ENCODE data around the gene CAVIN4. TPM values are rescaled to one million over a fixed set of nuclear protein-coding genes. Genes with fewer than 3 reads are reported as not detected.

The CAVIN4 gene
- total and polyA plus RNA-seq, 9 of the 15 experiments (the other 6 are each of a cell fraction or from before 2014, with no cell fraction given) = 0.06 to 0.29 (median 0.18) TPM

- POLR2A ChIA-PET = interaction anchor here (1.2 to 1.4 kb wide), 2 partner anchors 8 to 13 kb away, joined by 4 to 5 read pairs; no protein-coding TSS in a partner anchor
- TF ChIP-seq KAT8 (IDR thresholded peaks at IDR 0.05; ENCODE audit: low read depth) = no peak
- TF ChIP-seq ILF3 (IDR thresholded peaks at IDR 0.05; ENCODE audit: borderline replicate concordance) = no peak
- TF ChIP-seq ZBTB2 (IDR thresholded peaks at IDR 0.05) = no peak
- TF ChIP-seq PREB (CRISPR knock-in tag; IDR thresholded peaks at IDR 0.05) = no peak
- no peak for TF ChIP-seq HLTF (IDR thresholded peaks at IDR 0.05)
- no peak for TF ChIP-seq EGR1 (conservative IDR thresholded peaks at IDR 0.05)
- no peak for TF ChIP-seq ZNF384 (IDR thresholded peaks at IDR 0.05; ENCODE audit: low read depth, low read length)
- TF ChIP-seq ELF2 (CRISPR knock-in tag; IDR thresholded peaks at IDR 0.05) = no peak
- no peak for TF ChIP-seq HINFP (tag; conservative IDR thresholded peaks at IDR 0.05; ENCODE audit: low read depth)
- TF ChIP-seq CBFB (CRISPR knock-in tag; IDR thresholded peaks at IDR 0.05) = no peak
- no peak for TF ChIP-seq ZNF512 (tag; IDR thresholded peaks at IDR 0.05)
- no peak for TF ChIP-seq DPF2 (IDR thresholded peaks at IDR 0.05)
- no peak for TF ChIP-seq RBBP5 (IDR thresholded peaks at IDR 0.05; ENCODE audit: borderline replicate concordance, insufficient read depth, low read length, poor library complexity, severe bottlenecking)
- no peak for TF ChIP-seq ZNF695 (CRISPR knock-in tag; IDR thresholded peaks at IDR 0.05)
- no peak for TF ChIP-seq ATF1 (CRISPR knock-in tag; IDR thresholded peaks at IDR 0.05)
- no peak for TF ChIP-seq ATF1 (tag; IDR thresholded peaks at IDR 0.05)
- TF ChIP-seq ZNF584 (CRISPR knock-in tag; IDR thresholded peaks at IDR 0.05; ENCODE audit: low read depth) = no peak
- TF ChIP-seq ZNF780A (CRISPR knock-in tag; IDR thresholded peaks at IDR 0.05) = no peak
- no peak for TF ChIP-seq PRMT5 (CRISPR knock-in tag; IDR thresholded peaks at IDR 0.05)
Measured at GRCh38 chr9:100540327-100540726, 37.6 kb upstream of the CAVIN4 start.

More at GRCh38 chr9:100540327-100540726, 37.6 kb upstream of the CAVIN4 start:
- no peaks in the 10 kb centered on the region for H3K36me3 ChIP-seq (ENCODE audit: control insufficient read depth, insufficient read depth, low read length)
- intact Hi-C loops (cut with micrococcal nuclease) (no loop called here), in situ Hi-C loops (cut with MboI) (no loop called here)
- H3K27me3 ChIP-seq (ENCODE audit: control insufficient read depth in 2 of 2, insufficient read depth in 2 of 2, low read length in 2 of 2) = peaks cover 0 to 7% of the 10 kb centered on the region in 2 experiments; a peak in 3 of 5 replicates
- no peaks in the 10 kb centered on the region for H3K79me2 ChIP-seq (ENCODE audit: control insufficient read depth, insufficient read depth, low read length)
- BruUV-seq (replicated peaks) = no TSS peak
- FAIRE-seq (no peak), ATAC-seq (no peak), DNase-seq (ENCODE audit: extremely low read depth in 1 of 4, low spot score in 3 of 4) (no peak)
- H3K4me2 ChIP-seq (ENCODE audit: insufficient read depth, low read length) = no peak overlapping the region
- no peaks in the 10 kb centered on the region for H3K4me1 ChIP-seq (replicated peaks in 1 of 2; ENCODE audit: control insufficient read depth in 2 of 2, insufficient read depth in 2 of 2, low read length in 2 of 2)
- peaks cover 2% of the 10 kb centered on the region for H3K9me3 ChIP-seq (replicated peaks; ENCODE audit: control insufficient read depth, insufficient read depth, low read depth, low read length)
- no peak overlapping the region for H3K27ac ChIP-seq (ENCODE audit: extremely low read depth, low read depth, low read length)
- CTCF ChIA-PET (ENCODE audit: low intra/inter-chr PET ratio) = no interaction called here
- WGBS (ENCODE audit: insufficient coverage, low coverage, missing lambda C conversion rate) = 8% methylated on average over 9 of the region's 12 CpGs
- no peak overlapping the region for H2AFZ ChIP-seq (ENCODE audit: low read depth, low read length)
- no peaks in the 10 kb centered on the region for H3K9me1 ChIP-seq (ENCODE audit: control insufficient read depth, insufficient read depth, low read length)
- H3K4me3 ChIP-seq = no peak overlapping the region
- H3K9ac ChIP-seq (ENCODE audit: insufficient read depth in 1 of 2, low read depth in 2 of 2, low read length in 2 of 2) = no peak overlapping the region
- no peaks in the 10 kb centered on the region for H4K20me1 ChIP-seq (replicated peaks; ENCODE audit: control insufficient read depth, insufficient read depth, low read length)
